GM19193 (cell line): ENCODE measurements around the gene ANKRD6.

Source experiments
- POLR2A ChIP-seq: IDR thresholded peaks from 4 replicates; pipeline ENCODE4 v1.6.1; 2011; ENCODE audit not compliant: insufficient read depth, insufficient read length; ENCODE audit errors: extremely low read depth

The ANKRD6 gene

GRCh38 chr6:89613790-89614189 lies 180.8 kb downstream of the ANKRD6 start:
- TF ChIP-seq POLR2A = no peak

GRCh38 chr6:89615882-89616281 lies 182.9 kb downstream of the ANKRD6 start:
- TF ChIP-seq POLR2A = no peak

GRCh38 chr6:89616531-89616930 lies 183.6 kb downstream of the ANKRD6 start:
- no peak for TF ChIP-seq POLR2A

GRCh38 chr6:89618026-89618425 lies 185.1 kb downstream of the ANKRD6 start:
- TF ChIP-seq POLR2A = no peak

- TF ChIP-seq POLR2A = no peak
Observed at GRCh38 chr6:89619567-89619966, 186.6 kb downstream of the ANKRD6 start.

- no peak for TF ChIP-seq POLR2A
Observed at GRCh38 chr6:89623749-89624148, 190.8 kb downstream of the ANKRD6 start.

GRCh38 chr6:89630488-89630887 lies 197.5 kb downstream of the ANKRD6 start:
- no peak for TF ChIP-seq POLR2A

- TF ChIP-seq POLR2A = no peak
Observed at GRCh38 chr6:89637960-89638319, 205.0 kb downstream of the ANKRD6 start.

GRCh38 chr6:89638320-89639195 lies 205.6 kb downstream of the ANKRD6 start, which contains the start of gene LYRM2:
Gene LYRM2, minus strand, starts transcription at chr6:89638747. Its CDS starts 31 bp downstream, at chr6:89638716.
- TF ChIP-seq POLR2A = peak; percentile 96

- no peak for TF ChIP-seq POLR2A
Observed at GRCh38 chr6:89640804-89641203, 207.9 kb downstream of the ANKRD6 start.

GRCh38 chr6:89642956-89643355 lies 210.0 kb downstream of the ANKRD6 start:
- TF ChIP-seq POLR2A = no peak

- no peak for TF ChIP-seq POLR2A
Observed at GRCh38 chr6:89643406-89643805, 210.5 kb downstream of the ANKRD6 start.

GRCh38 chr6:89644864-89645263 lies 211.9 kb downstream of the ANKRD6 start:
- TF ChIP-seq POLR2A = no peak

- no peak for TF ChIP-seq POLR2A
Observed at GRCh38 chr6:89649682-89650081, 216.7 kb downstream of the ANKRD6 start.

GRCh38 chr6:89650579-89650978 lies 217.6 kb downstream of the ANKRD6 start:
- TF ChIP-seq POLR2A = no peak

GRCh38 chr6:89655122-89655521 lies 222.2 kb downstream of the ANKRD6 start:
- no peak for TF ChIP-seq POLR2A
